ENCODE results near the gene AGTR2. TPM values are rescaled to one million over a fixed set of nuclear protein-coding genes. Genes with fewer than 3 reads are reported as not detected.
"Not testable (repeated sequence)": the region's sequence is repeated elsewhere in the genome, so short reads cannot be mapped to it uniquely, and the experiment has no call there.

Gene AGTR2
- not detected in 2 replicates for total RNA-seq

GRCh38 chrX:116170511-116170910, at the start of gene AGTR2:
AGTR2 (plus strand) TSS chrX:116170744; CDS start chrX:116172281, 1,537 bp downstream.
- no peak within 1 kb of the TSS for H3K4me3 ChIP-seq (ENCODE audit: low read depth, low read length)
- no peak for TF ChIP-seq CTCF (conservative IDR thresholded peaks at IDR 0.05; ENCODE audit: low read depth, low read length)
- no peak for DNase-seq (ENCODE audit: low read depth)

- no peak for DNase-seq (ENCODE audit: low read depth)
- no peak overlapping the region for H3K4me3 ChIP-seq (ENCODE audit: low read depth, low read length)
- no peak for TF ChIP-seq CTCF (conservative IDR thresholded peaks at IDR 0.05; ENCODE audit: low read depth, low read length)
Observed at GRCh38 chrX:116135277-116135676, 35.3 kb upstream of the AGTR2 start.

- not testable (repeated sequence) for H3K4me3 ChIP-seq (ENCODE audit: low read depth, low read length); DNase-seq (ENCODE audit: low read depth)
Observed at GRCh38 chrX:116141270-116141669, 29.3 kb upstream of the AGTR2 start.

GRCh38 chrX:116142976-116143375, 27.6 kb upstream of the AGTR2 start:
- H3K4me3 ChIP-seq (ENCODE audit: low read depth, low read length) = no peak overlapping the region
- no peak for DNase-seq (ENCODE audit: low read depth)
- TF ChIP-seq CTCF (conservative IDR thresholded peaks at IDR 0.05; ENCODE audit: low read depth, low read length) = no peak

- no peak for DNase-seq (ENCODE audit: low read depth)
- H3K4me3 ChIP-seq (ENCODE audit: low read depth, low read length) = no peak overlapping the region
- TF ChIP-seq CTCF (conservative IDR thresholded peaks at IDR 0.05; ENCODE audit: low read depth, low read length) = no peak
Observed at GRCh38 chrX:116172976-116173375, 2.4 kb downstream of the AGTR2 start.

- DNase-seq (ENCODE audit: low read depth) = no peak
- TF ChIP-seq CTCF (conservative IDR thresholded peaks at IDR 0.05; ENCODE audit: low read depth, low read length) = no peak
- no peak overlapping the region for H3K4me3 ChIP-seq (ENCODE audit: low read depth, low read length)
Observed at GRCh38 chrX:116181300-116181699, 10.8 kb downstream of the AGTR2 start.

GRCh38 chrX:116185163-116185562, 14.6 kb downstream of the AGTR2 start:
- TF ChIP-seq CTCF (conservative IDR thresholded peaks at IDR 0.05; ENCODE audit: low read depth, low read length) = no peak
- no peak overlapping the region for H3K4me3 ChIP-seq (ENCODE audit: low read depth, low read length)
- no peak for DNase-seq (ENCODE audit: low read depth)

- no peak overlapping the region for H3K4me3 ChIP-seq (ENCODE audit: low read depth, low read length)
- no peak for DNase-seq (ENCODE audit: low read depth)
- no peak for TF ChIP-seq CTCF (conservative IDR thresholded peaks at IDR 0.05; ENCODE audit: low read depth, low read length)
Observed at GRCh38 chrX:116194649-116195048, 24.1 kb downstream of the AGTR2 start.

All from epithelial cell of proximal tubule (primary cell).